NCI-H187 (cell line): ENCODE results near the gene DDX41.
A peak's percentile ranks its signal among the peaks of the same experiment; 100 is the strongest.

Experiments used
- DNase-seq, 2 experiments: peaks; one replicate each; lab custom pipeline; 2025; lab: John Stamatoyannopoulos, UW

The DDX41 gene

DNA sequence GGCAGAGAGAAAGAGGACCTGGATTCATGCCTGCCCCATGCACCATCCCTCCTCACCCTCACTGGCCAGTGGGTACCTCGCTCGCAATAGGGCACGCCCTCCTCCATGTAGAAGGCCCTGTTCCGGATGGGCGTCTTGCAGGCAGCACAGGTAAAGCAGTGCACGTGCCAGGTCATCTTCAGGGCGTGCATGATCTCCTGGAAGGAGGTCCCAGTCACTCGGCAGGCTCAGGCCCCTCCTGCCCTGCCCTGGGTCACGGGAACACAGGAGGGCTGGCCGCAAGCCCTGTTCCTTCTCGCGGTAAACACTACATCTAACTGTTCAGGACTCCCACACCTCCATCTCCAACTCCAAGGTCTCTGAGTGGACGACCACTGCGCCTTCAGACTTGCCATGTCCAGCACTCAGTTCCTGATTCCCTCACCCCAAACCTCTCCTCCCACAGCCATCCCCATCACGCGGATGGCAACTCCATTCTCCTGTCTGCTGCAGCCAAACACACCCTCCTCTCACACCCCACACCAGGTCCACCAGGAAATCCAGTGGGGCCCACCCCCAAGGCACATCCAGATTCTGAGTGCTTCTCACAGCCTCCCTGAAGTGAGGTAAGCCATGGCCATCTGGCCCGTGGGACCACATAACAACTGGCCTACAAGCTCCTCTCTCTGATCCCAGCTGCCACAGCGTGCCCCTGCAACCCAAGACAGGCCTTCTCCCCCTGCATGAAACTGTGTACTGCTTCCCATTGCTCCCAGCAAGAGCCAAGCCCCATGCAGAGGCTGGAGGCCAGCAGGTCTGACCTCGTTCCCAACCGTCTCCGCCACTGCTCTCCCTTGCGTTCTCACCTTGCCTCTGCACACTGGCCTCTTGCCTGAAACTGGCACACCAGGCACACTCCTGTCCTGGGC is 32.5 kb downstream of the DDX41 start:
- no peak for DNase-seq

DNA sequence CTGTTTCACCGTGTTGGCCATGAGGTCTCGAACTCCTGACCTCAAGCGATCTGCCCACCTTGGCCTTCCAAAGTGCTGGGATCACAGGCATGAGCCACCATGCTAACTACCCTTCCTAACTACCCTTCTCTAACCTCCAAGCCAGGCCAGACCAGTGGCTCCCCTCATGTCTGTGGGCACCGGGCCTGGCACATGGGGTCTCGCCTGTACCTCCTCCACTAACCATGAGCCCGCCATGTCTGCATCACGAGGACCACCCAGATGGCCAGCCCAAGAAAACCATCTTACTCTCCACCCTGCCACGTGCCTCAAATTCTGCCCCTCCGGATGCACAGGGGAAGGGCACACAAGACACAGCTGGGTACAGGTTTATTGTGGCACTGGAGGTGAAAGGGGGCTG is 33.7 kb downstream of the DDX41 start:
- DNase-seq: no peak

DNA sequence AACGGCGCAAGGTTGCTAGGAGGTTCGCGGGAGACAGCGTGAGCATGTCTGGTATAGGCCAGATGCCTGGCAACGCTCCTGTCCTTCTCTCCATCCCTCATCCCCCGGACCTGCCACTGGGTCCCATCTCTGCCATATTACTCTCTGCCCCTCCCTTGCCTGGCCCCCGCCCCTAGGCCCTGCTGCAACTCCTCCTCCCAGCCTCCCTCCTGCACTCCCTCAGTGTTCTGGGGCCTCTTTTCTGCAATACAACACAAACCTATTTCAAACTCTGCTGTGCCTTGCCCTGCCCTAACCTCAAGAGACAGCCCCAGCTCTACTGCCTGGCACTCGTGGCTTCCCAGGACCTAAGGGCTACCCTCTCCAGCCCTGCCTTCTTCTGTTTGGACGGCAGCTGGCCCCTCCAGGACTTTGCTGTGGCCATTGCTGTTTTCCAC is 34.4 kb downstream of the DDX41 start:
- DNase-seq: no peak

DNA sequence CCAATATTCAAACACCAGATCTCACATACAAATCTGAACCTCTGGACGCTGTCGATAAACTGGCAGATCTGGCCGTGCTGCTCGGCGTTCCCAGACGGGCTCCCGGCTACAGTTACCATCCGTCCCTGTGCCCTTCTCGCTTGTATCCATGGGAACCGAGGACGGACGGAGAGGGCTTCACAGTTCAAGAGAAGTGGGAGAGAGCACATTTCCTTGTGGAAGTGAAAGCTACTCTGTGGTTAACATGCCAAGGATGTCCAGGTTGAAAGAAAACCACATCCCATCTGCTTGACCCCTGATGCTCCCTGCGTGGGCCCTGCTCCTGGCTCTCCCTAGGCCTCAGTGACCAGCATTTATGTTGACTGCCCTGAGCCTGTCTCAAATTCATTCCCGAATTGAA is 37.0 kb downstream of the DDX41 start:
- no peak for DNase-seq

DNA sequence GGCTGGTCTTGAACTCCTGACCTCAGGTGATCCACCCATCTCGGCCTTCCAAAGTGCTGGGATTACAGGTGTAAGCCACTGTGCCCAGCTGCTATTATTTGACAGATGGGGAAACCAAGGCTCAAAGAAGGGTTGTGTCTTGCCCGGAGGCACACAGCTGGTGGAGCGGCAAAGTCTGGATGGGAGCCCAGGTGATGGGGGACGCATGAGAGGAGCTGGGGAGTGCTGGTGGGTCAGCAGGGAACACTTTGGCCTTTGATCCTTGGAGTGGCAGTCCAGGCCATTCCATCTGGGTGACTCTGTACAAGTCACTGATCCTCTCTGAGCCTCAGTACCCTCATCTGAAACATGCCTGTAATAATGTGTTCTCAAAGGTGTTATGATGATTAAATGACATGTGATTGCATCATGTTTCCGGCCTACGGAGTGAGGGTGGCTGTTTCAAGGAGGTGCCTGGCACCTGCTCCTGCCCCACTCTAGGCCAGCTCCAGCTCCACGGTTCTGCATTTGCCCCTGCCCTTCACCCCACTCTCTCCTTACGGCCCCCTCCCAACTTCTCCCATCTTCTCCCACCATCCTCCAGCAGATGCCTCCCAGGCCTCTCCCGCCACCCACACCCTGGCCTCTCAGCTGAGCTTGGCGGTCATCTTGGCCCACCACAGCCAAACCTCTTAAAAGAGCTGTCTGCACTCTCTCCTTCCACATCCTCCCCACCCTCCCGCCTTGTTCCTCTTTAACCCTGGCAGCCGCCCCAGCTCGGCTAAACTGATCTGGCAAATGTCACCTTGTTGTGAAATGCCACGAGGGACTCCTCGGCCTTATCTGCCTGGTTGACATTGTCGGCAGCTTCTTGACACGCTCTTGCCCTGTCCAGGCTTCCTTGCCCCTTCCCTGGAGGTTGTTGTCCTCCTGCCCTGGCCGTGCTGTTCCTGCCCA is 37.8 kb downstream of the DDX41 start:
- no peak for DNase-seq

DNA sequence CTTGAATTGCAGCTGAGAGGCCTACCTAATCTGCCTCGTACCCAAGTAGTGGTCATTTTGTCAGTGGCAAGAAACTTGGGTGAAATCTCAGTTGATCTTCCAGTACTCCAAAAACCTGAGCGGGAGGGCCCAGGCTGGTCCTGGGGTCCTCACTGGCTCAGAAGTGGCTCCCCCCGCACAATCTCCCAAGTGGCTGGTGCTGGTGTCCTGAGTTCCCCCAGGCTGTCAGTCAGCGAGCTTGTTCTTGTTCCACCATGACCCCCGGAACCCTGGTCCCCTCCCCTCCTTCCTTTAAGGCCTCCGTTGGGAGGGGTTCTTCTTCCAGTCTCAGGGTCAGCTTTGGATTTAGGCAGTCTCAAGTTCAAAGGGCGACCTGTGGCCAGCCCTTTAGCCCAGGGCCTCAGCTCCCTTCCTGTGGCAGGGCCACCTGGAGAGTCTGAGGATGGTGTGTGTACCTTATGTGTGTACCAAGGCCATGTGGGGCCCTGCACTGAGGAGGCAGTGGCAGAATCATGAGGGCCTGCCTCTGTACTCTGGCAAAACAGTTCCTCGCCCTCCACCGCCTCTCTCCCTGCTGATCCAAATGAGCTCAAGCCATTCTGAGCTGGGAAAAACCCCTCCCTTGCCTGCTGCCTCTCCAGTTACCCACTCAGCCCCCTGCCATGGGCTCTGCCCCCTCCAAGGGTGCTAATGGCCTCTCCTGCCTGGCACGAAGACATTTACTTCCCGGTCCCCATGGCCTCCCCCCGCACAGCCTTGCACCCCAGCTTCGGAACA is 38.9 kb downstream of the DDX41 start:
- no peak for DNase-seq

DNA sequence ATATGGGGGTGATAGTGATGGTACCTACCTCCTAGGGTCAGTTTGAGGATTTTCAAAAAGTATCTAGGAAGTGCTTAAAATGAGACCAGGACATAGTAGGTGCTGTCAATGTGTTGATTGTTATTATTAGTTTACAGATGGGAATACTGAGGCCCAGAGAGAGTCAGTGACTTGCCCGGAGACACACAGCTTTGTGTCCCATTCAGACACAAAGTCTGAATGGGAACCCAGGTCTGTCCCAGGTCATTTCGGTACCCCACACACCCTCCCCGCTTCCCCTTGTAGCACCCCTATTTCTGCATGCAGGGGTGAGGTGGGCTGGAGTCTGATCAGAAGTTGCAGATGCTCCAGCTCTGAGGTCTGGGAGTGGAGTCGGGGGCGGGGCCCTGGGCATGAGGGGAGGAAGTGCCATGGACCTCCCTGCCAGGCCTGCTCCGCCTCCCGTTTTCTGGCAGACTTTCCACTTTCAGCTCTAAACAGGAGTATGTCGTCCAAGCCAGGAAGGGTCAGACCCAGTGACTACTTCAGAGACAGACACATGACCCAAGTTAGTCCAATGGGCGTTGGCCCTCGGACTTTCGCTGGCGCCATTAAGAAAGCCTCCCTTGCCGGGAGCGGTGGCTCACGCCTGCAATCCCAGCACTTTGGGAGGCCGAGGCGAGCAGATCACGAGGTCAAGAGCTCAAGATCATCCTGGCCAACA is 40.1 kb downstream of the DDX41 start:
- DNase-seq: no peak

DNA sequence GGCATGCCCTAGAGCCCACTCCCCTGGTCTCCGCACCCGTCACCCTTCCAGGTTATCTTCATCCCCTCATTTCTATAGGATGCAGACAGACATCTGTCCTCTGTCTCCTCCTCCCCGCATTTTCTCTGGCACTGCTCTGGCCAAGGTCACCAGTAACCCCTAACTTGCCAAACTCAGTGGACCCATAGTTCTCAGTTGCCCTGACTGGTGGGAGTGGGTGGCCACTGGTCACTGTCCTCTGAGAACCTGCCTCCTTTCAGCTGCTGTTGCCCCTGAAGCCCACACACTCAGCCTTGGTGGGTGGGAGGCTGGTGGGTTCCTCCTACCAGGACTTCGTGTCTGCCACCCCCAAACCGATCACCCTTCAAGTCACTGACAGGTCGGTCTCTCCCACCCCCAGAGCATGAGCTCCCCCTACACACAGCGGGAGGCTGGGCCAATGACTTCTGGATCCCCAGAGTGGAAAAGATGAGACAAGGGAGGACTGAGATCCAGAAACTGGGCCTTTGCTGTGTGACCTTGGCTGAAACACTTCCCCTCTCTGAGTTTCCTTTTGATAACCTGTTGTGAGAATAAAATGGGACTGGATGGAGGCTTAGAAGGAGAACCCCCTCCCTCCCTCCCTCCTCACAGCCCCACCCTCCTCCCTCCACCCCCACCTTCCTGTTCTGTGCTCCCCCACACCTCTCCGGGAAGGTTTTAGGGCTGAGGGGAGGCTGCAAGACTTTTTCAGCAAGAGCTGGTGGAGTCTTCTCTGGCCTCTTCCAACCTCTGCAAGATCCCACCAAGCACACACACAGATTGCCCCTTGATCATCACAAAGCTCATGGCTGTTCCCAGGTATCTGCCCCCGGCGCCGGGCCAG is 41.0 kb downstream of the DDX41 start:
- no peak for DNase-seq

DNA sequence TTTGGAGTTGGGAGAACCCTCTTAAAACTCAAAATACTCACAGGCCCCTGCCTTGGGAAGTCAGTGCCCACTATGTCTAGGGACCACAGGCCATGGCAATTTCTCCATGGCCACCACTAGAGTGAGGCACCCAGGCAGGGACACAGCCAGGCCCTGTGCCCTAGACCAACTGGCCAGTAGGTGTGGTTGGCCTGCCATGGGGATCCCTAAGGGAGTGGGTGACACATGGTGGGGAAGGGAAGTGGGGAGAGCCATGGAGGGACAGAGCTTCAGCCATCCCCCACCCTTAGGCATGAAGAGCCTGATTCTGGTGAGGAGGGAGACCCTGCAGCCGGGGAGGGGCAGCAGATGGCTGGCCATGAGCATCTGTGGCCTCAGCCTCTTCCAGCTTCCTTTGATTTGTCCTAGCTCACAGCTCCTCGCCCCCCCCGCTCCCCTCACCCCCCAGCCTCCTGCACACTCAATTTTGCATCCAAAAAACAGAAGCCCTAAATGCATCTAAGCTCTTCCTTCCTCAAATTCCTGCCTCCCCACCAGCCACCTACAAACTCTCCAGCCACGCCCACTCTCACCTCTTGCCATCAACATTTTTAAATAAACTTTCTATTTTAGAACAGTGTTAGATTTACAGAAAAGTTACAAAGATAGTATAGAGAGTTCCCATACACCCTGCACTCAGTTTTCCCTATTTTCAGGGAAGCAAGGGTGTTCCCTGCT is 41.8 kb downstream of the DDX41 start:
- no peak for DNase-seq

DNA sequence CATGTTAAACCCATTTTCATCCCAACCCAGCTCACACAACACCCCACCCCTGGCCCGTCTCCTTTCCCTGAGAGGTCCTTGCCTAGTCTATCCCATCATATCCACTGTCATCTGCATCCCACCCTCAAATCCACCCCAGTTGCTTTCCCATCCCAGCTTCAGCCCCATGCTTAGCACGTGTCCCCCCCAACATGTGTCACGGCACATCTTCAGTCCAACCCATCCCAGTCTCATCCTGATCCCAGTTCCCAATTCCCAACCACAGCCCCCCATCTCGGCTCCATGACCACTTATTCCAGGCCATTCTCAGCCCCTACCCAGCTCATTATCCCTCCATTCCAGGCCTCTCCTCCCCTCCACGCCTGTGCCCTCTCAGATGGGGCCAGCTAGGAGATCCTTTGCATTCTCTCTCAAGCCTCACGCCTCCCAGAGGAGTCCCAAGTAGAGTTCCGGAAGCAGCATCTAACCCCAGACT is 42.7 kb downstream of the DDX41 start:
- no peak for DNase-seq

DNA sequence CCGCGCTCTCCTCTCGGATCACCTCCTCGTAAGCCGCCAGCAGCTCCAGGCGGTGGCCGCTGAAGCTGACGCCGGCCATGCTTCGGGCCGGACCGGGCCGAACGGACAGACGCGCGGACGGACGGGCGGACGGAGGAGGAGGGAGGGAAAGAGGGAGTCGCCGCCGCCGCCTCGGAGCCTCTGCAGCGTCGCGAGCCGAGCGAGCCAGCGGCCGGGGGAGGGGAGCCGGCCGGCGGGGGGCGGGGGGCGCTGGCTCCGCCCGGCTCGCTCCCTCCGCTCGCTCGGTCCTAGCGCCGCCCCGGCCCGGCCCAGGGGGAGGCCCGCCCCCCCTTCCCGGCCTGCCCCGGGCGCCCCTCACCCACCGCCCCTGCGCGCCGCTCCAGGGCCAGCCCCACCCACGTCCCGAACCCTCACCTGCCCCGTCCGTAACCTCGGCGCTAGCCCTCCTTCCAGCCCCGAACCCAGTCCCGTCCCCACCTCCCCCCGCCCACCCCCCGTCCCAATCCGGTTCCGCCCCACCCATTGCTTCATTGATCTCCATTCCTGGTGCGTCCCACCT is 43.2 kb downstream of the DDX41 start, which contains the start of gene DBN1:
DBN1 (minus strand) TSS at position 192 of the 559 bp plus-strand sequence; CDS start at position 79, 113 bp downstream.
- peak; percentile 25 for DNase-seq

DNA sequence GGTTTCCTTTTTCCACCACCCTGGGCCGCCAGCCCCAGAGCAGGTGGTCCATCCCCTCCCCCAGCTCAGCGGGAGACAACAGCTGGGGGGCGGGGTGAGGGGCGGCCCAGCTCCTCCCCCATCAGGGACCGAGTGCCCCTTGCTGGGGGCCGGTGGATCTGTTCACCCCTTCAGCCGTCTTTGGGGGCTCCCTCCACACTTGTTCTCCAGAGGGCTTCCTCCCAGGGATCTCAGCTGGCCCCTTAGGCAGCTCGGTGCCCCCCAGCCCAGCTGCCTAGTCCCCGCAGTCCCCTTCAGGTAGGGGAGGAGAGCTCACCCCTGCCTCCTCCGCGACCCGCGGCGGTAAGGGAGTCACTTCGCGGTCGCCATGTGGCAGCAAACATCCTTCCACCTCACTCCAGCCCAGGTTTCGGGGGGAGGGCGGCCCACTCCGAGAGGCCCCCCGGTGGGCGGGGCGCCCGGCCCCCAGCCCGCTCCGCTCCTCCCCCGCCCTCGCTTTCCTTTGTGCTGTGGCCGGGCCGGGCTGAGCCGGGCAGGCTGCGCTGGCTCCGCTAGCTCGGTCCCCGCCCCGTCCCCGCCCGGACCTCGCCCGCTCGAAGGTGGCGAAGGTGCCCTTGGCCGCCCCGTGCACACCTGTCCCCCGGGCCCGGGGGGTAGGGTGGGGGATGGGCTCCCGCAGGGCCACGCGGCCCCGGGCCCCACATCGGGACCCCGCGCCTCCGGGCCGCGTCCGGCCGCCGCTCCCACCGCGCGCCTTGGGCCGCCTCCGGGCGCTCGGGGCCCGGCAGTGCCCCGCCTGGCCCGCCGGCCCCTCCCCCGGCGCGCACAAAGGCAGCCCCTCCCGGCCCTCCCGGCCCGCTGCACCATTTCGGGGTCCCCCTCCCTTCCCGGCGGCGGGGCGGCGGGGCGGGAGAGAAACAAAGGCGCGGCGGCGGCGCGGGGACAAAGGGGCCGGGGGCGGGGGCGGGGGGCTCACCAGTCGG is 44.0 kb downstream of the DDX41 start:
- DNase-seq: peak in 1 of 2 experiments; percentile 31

DNA sequence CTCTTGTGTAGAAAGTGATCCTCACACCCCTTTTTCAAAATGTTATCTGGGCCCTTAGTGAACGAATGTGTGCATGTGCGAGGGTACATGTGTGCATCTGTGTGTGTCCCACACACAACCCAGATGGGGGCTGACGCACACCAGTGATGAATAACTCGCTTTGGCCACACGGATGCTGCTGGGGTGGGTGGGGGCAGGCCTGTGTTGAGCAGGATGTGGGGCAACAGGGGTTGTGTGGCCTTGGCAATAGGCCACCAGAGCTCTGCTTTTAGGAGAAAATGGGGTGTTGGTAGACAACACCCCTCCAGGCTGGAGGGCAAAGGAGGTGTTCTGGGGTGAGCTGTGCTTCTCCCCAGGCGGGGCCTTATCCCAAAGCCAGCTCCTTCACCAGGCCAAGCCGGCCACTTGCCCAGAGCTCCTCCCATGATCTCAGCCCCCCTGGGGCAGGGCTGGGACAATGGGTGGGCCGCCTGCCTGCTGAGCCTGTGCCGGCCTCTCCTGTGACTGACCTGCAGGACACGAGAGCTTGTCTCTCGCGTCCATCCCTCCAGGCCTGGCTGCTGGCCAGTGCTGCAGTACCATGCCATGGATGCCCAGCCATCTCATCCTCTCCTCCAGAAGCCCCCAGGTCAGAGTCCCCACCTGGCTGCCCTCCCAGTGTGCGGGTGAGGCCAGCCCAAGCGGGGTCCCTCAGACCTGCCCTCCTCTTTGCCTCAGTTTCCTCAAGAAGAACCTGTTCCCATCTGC is 45.0 kb downstream of the DDX41 start:
- DNase-seq: no peak

DNA sequence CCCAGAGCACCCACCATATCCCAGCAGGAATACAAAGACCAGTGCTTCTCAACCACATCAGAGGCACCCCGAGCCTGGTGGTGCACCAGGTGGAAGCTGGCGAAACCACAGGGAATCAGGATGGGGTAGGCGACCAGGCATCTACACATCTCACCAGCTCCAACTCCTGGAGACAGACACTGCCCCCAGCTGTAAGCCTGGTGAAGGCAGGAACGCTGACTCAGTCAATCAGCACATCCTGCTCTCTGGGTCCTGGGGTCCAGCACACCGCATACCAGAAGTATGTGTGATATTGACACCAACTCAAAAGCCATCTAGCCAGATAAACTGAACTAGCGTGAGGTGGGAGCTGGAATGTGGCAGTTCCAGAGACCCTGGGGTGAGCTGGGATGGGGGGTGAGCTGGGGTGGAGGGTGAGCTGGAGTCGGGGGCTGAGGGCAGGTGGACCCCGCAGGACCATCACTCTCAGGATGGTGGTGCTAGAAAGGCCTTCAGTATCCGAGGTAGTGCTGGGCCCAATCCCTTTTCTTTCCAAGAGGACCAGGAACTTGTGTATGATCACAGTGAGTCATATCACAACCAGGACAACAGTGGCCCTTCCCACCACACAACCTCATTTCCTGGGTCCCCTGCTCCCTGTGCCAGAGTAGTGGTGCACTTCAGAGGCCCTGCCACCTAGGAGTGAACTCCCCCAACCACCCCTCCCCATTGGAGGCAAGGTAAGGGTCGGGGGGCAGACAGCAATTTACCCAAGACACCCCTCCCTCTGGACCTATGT is 45.8 kb downstream of the DDX41 start:
- DNase-seq: no peak

DNA sequence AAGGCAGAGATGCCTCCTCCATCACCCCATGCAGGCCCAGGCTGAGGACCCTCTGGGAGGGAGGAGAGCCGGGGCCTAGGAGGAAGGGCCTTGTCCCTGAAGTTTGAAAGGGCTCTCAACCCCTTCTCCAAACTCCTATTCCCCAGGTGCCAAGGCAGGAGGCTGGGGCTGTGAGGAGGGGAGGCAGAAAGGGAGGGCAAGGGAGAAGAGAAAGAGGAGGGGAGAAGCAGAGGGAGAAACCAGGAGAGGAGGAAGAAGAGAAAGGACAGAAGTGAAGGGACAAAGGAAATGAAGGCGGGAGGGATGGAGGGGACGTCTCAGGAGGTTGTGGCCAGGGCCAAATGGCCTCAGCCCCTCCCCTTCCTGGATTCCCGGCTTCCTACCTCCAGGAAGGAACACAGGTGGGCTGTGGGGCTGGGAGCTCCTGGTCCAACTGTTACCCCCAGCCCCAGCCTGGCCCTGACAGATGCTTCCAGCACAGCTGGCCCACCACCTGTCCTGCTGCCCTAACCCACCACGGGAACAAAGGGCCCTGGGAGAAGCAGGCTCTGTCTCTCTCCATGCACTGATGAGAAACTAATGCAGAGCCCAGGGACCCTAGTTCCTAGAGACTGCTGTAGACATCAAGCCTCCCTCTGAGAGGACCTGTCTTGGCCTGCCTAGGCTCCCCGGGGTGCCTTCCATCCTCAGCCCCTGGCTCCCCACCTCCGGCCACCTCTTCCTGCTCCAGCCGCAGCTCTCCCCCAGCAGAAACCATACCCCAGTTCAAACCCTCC is 46.8 kb downstream of the DDX41 start:
- no peak for DNase-seq
